Measurements from ENCODE around the gene PTPRZ1.

DNA sequence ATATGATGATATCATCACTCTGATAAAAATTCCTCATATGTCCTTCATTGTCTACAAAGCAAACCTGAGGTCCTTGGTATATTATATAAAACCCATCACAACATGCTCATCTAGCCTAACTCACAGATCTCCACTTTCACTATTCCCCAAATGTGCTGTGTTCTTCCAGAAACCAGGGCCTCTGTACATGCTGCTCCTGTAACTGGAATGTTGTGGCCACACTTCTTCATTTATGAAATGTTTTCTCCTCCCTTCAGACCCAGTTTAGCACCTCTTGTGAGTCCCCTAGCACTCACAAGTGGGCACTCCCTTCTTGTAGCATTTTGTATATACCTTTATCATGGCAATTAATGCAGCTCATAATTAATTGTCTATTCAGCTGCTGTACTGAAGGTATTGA, 209.2 kb downstream of the PTPRZ1 start:
- TF ChIP-seq, protein P1, sequence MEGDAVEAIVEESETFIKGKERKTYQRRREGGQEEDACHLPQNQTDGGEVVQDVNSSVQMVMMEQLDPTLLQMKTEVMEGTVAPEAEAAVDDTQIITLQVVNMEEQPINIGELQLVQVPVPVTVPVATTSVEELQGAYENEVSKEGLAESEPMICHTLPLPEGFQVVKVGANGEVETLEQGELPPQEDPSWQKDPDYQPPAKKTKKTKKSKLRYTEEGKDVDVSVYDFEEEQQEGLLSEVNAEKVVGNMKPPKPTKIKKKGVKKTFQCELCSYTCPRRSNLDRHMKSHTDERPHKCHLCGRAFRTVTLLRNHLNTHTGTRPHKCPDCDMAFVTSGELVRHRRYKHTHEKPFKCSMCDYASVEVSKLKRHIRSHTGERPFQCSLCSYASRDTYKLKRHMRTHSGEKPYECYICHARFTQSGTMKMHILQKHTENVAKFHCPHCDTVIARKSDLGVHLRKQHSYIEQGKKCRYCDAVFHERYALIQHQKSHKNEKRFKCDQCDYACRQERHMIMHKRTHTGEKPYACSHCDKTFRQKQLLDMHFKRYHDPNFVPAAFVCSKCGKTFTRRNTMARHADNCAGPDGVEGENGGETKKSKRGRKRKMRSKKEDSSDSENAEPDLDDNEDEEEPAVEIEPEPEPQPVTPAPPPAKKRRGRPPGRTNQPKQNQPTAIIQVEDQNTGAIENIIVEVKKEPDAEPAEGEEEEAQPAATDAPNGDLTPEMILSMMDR (IDR thresholded peaks at IDR 0.05; ENCODE audit: low read depth, low read length), result no peak
- TF ChIP-seq EZH2phosphoT487 (IDR thresholded peaks at IDR 0.05; ENCODE audit: low read depth), result no peak

All from OCI-LY3 (cell line).